Esophagus muscularis mucosa (tissue), 3 donors: ENCODE data around the gene ZNF546.

Experiments used
- EP300 ChIP-seq: sonication (generic); formaldehyde crosslinking; IDR thresholded peaks from one replicate; pipeline ENCODE4 v1.6.1; 2017; ENCODE audit warnings: antibody characterized with exemption
- TF ChIP-seq, protein P1 (sequence below), 3 experiments: fragments of 200-600 bp in 2 of 3; fragments of 450-650 bp in 1 of 3; sonication (generic) in 2 of 3; IDR thresholded peaks; one replicate each; pipeline ENCODE4 v1.5.1; 2017 to 2019; ENCODE audit warnings: antibody characterized with exemption in 3 of 3, mild to moderate bottlenecking in 2 of 3, moderate library complexity in 1 of 3

GRCh38 chr19:39974377-39975155 lies 22.3 kb upstream of the ZNF546 start:
- TF ChIP-seq, protein P1, sequence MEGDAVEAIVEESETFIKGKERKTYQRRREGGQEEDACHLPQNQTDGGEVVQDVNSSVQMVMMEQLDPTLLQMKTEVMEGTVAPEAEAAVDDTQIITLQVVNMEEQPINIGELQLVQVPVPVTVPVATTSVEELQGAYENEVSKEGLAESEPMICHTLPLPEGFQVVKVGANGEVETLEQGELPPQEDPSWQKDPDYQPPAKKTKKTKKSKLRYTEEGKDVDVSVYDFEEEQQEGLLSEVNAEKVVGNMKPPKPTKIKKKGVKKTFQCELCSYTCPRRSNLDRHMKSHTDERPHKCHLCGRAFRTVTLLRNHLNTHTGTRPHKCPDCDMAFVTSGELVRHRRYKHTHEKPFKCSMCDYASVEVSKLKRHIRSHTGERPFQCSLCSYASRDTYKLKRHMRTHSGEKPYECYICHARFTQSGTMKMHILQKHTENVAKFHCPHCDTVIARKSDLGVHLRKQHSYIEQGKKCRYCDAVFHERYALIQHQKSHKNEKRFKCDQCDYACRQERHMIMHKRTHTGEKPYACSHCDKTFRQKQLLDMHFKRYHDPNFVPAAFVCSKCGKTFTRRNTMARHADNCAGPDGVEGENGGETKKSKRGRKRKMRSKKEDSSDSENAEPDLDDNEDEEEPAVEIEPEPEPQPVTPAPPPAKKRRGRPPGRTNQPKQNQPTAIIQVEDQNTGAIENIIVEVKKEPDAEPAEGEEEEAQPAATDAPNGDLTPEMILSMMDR (IDR thresholded peaks at IDR 0.05): no peak
- no peak for TF ChIP-seq EP300
